Hippocampal formation (tissue), 2 donors: ENCODE results near the gene ZNF839.
"Not testable (repeated sequence)": the region's sequence is repeated elsewhere in the genome, so short reads cannot be mapped to it uniquely, and the experiment has no call there.

ENCODE experiments used
- DNase-seq, 2 donors: peaks; one replicate each; lab custom pipeline; 2025; lab: John Stamatoyannopoulos, UW

ZNF839 gene

GRCh38 chr14:102319351-102320032 lies at the start of gene ZNF839:
ZNF839 (plus strand) TSS chr14:102319746; CDS start chr14:102319766, 20 bp downstream.
- DNase-seq, result peak; percentile 84 to 87

DNA sequence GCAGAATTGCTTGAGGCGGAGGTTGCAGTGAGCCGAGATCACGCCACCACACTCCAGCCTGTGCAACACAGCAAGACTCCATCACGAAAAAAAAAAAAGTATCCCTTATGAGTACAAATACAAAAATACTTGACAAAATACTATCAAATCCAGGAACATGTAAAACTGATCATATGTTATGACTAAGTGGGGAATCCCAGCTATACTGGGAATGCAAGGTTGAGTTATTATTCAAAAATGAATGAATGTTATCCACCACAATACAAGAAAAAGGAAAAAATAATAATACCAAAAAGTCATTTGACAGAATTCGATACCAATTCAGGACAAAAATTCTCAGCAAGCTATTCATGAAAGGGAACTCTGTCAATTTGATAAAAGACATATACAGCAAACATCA lies 47.2 kb upstream of the ZNF839 start:
- DNase-seq, result no peak

GRCh38 chr14:102275866-102276265 lies 43.7 kb upstream of the ZNF839 start:
- no peak for DNase-seq

- no peak for DNase-seq
Observed at GRCh38 chr14:102277874-102278630, 41.5 kb upstream of the ZNF839 start.

GRCh38 chr14:102278631-102278935 lies 41.0 kb upstream of the ZNF839 start:
- no peak for DNase-seq

DNA sequence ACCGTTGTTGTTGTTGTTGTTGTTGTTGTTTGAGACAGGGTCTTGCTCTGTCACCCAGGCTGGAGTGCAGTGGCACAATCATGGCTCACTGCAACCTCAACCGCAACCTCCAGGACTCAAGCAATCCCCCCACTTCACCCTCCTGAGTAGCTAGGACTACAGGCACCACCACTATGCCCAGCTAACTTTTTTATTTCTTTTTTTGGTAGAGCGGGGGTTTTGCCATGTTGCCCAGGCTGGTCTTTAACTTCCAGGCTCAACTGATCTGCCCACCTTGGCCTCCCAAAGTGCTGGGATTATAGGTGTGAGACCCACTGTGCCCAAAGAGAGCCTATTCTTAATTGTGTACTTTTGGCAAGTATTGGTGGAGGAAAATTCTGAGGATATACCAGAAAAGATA lies 40.3 kb upstream of the ZNF839 start:
- DNase-seq, result no peak

- DNase-seq, result no peak
Observed at GRCh38 chr14:102279688-102280348, 39.7 kb upstream of the ZNF839 start.

DNA sequence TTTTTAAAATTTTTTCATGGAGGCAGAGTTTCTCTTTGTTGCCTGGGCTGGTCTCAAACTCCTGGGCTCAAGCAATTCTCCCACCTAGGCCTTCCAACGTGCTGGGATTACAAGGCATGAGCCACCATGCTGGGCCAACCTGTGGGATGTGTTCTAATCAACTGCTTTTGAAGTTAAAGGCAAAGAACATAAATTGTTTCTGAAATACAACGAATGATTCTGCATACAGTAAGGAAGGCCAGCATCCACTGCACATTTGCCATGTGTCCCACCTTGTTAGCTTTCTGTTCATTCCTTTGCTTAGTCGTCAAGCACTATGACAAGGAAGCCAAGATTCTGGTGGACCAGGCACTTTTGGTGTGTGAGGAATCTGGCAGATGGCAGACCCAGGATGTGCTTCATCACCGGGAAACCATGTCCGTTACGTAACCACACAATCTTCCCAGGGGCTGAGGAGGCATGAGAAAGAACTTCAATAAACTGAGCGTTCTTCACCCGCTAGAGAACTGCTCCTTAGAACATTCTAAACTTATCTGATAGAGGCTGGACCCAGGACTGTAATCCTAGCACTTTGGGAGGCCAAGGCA lies 39.1 kb upstream of the ZNF839 start:
- DNase-seq, result no peak

DNA sequence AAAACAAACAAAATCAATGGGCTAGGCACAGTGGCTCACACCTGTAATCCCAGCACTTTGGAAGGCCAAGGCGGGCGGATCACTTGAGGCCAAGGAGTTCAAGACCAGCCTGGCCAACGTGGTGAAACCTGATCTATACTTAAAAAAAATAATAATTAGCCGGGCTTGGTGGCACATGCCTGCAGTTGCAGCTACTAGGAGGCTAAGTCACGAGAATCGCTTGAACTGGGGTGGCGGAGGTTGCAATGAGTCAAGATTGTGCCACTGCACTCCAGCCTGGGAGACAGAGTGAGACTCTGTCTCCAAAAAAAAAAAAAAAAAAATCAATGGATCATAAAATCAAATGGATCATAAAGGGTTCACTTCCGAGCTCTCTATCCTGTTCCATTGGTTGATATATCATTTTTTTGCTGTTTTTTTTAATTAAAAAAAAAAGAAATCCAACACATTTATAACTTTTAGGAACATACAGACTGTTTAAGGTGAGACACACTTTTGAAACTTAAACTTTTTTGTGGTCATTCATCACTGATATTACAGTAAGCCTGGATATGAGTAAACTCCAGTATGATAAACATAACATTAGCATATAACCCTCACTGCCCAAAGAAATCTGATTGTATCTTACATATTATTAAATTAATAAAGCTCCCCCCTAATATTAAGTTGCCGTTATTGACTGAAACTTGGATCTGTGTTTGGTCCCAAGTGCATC lies 36.6 kb upstream of the ZNF839 start:
- no peak for DNase-seq

- DNase-seq, result no peak
Observed at GRCh38 chr14:102283631-102284129, 35.9 kb upstream of the ZNF839 start.

DNA sequence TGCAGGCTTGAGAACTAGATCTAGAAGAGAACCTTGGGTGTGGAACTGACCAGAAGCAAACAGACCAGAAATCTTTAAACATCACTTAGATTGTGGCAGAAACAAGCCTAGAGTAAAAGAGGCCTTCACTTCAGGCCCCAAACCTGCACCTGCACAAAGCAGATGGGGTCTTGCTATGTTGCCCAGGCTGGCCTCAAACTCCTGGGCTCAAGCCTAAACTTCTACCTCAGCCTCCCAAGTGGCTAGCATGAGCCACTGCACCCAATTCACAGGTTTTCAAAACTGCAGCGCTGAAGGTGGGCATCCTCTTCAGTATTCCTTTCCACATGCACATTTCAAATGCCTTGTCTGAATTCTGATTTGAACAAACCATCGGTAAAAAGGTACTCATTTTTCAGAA lies 34.4 kb upstream of the ZNF839 start:
- DNase-seq, result no peak

GRCh38 chr14:102288139-102288538 lies 31.4 kb upstream of the ZNF839 start:
- no peak for DNase-seq

GRCh38 chr14:102292441-102292840 lies 27.1 kb upstream of the ZNF839 start:
- DNase-seq, result no peak

DNA sequence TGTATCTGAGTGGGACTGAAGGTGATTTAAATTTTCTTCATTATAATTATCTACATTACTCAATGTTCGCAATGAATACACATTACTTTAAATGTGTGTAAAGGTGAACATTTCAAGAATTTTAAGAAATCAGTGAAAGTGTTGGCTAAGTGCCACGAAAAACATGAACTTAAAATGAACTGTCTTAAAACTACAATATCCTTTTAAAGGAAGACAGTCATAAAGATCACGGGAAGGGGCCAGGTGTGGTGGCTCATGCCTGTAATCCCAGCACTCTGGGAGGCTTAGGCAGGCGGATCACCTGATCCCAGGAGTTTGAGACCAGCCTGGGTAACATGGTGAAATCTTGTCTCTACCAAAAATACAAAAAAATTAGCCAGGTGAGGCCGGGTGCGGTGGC lies 25.8 kb upstream of the ZNF839 start:
- no peak for DNase-seq

DNA sequence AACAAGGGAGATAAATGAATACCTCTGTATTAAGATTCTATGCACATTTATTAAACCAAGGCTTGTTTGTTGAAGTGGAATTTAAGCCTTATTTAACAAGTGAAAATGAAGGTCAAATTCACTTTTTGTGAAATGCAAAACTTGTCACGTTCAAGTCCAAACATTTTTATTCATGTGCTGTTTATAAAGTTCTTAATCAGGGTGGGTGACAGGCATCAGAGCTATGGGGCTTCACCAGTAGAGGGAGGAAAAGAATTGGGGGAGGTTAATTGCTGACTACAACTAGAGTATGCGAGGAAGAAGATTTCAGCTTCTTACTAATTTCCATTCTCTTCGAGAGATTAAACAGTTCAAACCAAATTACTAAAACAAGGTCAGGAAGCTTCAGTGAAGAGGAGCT lies 24.3 kb upstream of the ZNF839 start:
- no peak for DNase-seq

DNA sequence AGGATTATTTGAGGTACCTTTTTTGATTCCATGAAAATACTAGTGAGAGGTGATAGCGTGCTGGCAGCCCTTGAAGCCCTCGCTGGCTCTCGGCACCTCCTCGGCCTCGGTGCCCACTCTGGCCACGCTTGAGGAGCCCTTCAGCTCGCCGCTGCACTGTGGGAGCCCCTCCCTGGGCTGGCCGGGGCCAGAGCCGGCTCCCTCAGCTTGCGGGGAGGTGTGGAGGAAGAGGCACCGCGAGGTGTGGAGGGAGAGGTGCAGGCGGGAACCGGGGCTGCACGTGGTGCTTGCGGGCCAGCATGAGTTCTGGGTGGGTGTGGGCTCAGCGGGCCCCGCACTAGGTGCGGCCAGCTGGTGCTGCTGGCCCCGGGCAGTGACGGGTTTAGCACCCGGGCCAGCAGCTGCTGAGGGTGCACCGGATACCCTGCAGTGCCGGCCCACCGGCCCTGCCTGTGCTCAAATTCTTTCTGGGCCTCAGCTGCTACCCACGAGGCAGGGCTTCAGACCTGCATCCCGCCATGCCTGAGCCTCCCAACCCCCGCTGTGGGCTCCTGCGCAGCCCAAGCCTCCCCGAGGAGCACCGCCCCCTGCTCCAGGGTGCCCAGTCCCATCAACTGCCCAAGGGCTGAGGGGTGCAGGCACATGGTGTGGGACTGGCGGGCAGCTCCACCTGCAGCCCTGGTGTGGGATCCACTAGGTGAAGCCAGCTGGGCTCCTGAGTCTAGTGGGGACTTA lies 21.9 kb upstream of the ZNF839 start:
- DNase-seq, result no peak

DNA sequence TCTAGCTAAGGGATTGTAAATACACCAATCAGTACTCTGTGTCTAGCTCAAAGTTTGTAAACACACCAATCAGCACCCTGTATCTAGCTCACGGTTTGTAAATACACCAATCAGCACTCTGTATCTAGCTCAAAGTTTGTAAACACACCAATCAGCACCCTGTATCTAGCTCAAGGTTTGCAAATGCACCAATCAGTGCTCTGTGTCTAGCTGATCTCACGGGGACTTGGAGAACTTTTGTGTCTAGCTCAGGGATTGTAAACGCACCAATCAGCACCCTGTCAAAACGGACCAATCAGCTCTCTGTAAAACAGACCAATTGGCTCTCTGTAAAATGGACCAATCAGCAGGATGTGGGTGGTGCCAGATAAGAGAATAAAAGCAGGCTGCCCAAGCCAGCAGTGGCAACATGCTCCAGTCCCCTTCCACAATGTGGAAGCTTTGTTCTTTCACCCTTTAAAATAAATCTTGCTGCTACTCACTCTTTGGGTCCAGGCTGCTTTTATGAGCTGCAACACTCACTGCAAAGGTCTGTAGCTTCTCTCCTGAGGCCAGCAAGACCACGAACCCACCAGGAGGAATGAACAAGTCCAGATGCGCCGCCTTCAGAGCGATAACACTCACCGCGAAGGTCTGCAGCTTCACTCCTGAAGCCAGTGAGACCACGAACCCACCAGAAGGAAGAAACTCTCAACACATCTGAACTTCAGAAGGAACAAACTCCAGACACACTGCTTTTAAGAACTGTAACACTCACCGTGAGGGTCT lies 21.1 kb upstream of the ZNF839 start:
- DNase-seq, result not testable (repeated sequence)

GRCh38 chr14:102303664-102304063 lies 15.9 kb upstream of the ZNF839 start:
- no peak for DNase-seq

- DNase-seq, result peak; percentile 87 to 95
Observed at GRCh38 chr14:102304611-102305506, 14.7 kb upstream of the ZNF839 start, which contains the start of gene MOK. MOK (minus strand) TSS chr14:102305164; CDS start chr14:102304968, 196 bp downstream.
